SK-N-SH treated with all-trans-retinoic acid at 6 μM for 48 hours (cell line): Measurements from ENCODE around the gene LTBP1.

Experiments
- ARNTL ChIP-seq: fragments of 450-650 bp; formaldehyde crosslinking; IDR thresholded peaks from 2 replicates; pipeline ENCODE4 v1.5.0; 2020; ENCODE audit warnings: low read depth, mild to moderate bottlenecking, moderate library complexity, borderline replicate concordance
- GLIS3 ChIP-seq: fragments of 250-450 bp; sonication (Bioruptor Pico); IDR thresholded peaks from 2 replicates; pipeline ENCODE4 v1.5.0; 2020; ENCODE audit warnings: mild to moderate bottlenecking, moderate library complexity
- OSR1 ChIP-seq: fragments of 250-450 bp; sonication (Bioruptor Pico); IDR thresholded peaks from 2 replicates; pipeline ENCODE4 v1.8.0; 2022; ENCODE audit warnings: moderate library complexity, mild to moderate bottlenecking, inconsistent platforms
- ZC3H10 ChIP-seq: fragments of 250-450 bp; sonication (Bioruptor Pico); IDR thresholded peaks from 2 replicates; pipeline ENCODE4 v1.5.1; 2021; ENCODE audit warnings: mild to moderate bottlenecking, moderate library complexity
- ZFP3 ChIP-seq: fragments of 250-450 bp; sonication (Bioruptor Pico); IDR thresholded peaks from 2 replicates; pipeline ENCODE4 v1.5.0; 2020; ENCODE audit warnings: mild to moderate bottlenecking, moderate library complexity
- ZFP30 ChIP-seq: fragments of 450-650 bp; formaldehyde crosslinking; IDR thresholded peaks from 2 replicates; pipeline ENCODE4 v1.5.0; 2022; ENCODE audit warnings: mild to moderate bottlenecking, moderate library complexity
- ZNF8 ChIP-seq: fragments of 450-650 bp; formaldehyde crosslinking; IDR thresholded peaks from 2 replicates; pipeline ENCODE4 v1.5.0; 2020; ENCODE audit warnings: mild to moderate bottlenecking, moderate library complexity
- TF ChIP-seq, protein P1 (sequence below): fragments of 250-450 bp; sonication (Bioruptor Pico); IDR thresholded peaks from 2 replicates; pipeline ENCODE4 v1.5.1; 2020; ENCODE audit warnings: low read depth, mild to moderate bottlenecking, moderate library complexity
- TF ChIP-seq, protein P2 (sequence below): fragments of 250-450 bp; sonication (Bioruptor Pico); IDR thresholded peaks from 2 replicates; pipeline ENCODE4 v1.8.0; 2020; ENCODE audit warnings: mild to moderate bottlenecking, moderate library complexity, borderline replicate concordance
- TF ChIP-seq, protein P3 (sequence below): fragments of 250-450 bp; sonication (Bioruptor Pico); IDR thresholded peaks from 2 replicates; pipeline ENCODE4 v1.5.0; 2020; ENCODE audit warnings: mild to moderate bottlenecking, moderate library complexity

DNA sequence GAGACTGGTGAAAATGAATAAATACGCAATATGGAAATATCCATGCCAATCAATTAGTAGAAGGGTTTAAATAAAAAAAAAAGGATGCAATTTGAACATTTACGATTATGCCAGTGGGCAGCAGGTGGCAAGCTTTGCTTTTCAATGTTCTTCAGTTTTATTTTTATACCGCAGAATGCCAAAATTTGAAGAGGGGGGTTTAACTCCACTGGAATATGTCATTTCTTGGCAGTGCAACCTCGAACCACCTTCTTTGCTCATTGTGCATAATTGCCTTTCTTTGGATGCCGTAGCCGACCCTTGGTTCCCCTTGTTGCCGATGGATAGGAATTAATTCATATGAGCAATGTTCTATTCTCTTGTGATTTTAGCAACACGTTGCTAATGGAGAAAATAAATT is 88.0 kb downstream of the LTBP1 start:
- TF ChIP-seq ARNTL (CRISPR knock-in tag) (no peak), ZC3H10 (no peak), GLIS3 (CRISPR knock-in tag) (no peak), ZFP3 (CRISPR knock-in tag) (no peak), ZFP30 (CRISPR knock-in tag) (no peak), OSR1 (CRISPR knock-in tag) (no peak), ZNF8 (CRISPR knock-in tag) (no peak)
- TF ChIP-seq, protein P1, sequence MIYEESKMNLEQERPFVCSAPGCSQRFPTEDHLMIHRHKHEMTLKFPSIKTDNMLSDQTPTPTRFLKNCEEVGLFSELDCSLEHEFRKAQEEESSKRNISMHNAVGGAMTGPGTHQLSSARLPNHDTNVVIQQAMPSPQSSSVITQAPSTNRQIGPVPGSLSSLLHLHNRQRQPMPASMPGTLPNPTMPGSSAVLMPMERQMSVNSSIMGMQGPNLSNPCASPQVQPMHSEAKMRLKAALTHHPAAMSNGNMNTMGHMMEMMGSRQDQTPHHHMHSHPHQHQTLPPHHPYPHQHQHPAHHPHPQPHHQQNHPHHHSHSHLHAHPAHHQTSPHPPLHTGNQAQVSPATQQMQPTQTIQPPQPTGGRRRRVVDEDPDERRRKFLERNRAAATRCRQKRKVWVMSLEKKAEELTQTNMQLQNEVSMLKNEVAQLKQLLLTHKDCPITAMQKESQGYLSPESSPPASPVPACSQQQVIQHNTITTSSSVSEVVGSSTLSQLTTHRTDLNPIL (CRISPR knock-in tag): no peak
- TF ChIP-seq, protein P2, sequence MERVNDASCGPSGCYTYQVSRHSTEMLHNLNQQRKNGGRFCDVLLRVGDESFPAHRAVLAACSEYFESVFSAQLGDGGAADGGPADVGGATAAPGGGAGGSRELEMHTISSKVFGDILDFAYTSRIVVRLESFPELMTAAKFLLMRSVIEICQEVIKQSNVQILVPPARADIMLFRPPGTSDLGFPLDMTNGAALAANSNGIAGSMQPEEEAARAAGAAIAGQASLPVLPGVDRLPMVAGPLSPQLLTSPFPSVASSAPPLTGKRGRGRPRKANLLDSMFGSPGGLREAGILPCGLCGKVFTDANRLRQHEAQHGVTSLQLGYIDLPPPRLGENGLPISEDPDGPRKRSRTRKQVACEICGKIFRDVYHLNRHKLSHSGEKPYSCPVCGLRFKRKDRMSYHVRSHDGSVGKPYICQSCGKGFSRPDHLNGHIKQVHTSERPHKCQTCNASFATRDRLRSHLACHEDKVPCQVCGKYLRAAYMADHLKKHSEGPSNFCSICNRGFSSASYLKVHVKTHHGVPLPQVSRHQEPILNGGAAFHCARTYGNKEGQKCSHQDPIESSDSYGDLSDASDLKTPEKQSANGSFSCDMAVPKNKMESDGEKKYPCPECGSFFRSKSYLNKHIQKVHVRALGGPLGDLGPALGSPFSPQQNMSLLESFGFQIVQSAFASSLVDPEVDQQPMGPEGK: no peak
- TF ChIP-seq, protein P3, sequence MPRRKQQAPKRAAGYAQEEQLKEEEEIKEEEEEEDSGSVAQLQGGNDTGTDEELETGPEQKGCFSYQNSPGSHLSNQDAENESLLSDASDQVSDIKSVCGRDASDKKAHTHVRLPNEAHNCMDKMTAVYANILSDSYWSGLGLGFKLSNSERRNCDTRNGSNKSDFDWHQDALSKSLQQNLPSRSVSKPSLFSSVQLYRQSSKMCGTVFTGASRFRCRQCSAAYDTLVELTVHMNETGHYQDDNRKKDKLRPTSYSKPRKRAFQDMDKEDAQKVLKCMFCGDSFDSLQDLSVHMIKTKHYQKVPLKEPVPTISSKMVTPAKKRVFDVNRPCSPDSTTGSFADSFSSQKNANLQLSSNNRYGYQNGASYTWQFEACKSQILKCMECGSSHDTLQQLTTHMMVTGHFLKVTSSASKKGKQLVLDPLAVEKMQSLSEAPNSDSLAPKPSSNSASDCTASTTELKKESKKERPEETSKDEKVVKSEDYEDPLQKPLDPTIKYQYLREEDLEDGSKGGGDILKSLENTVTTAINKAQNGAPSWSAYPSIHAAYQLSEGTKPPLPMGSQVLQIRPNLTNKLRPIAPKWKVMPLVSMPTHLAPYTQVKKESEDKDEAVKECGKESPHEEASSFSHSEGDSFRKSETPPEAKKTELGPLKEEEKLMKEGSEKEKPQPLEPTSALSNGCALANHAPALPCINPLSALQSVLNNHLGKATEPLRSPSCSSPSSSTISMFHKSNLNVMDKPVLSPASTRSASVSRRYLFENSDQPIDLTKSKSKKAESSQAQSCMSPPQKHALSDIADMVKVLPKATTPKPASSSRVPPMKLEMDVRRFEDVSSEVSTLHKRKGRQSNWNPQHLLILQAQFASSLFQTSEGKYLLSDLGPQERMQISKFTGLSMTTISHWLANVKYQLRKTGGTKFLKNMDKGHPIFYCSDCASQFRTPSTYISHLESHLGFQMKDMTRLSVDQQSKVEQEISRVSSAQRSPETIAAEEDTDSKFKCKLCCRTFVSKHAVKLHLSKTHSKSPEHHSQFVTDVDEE (CRISPR knock-in tag): no peak
